K562 (cell line): ENCODE data around the gene VSIG1. TPM values are rescaled to one million over a fixed set of nuclear protein-coding genes. Genes with fewer than 3 reads are reported as not detected.

Experiments
- ATAC-seq: fragments of 200-7000 bp; cut with Tn5 transposase; 3 replicates; pipeline ENCODE4 v1.9.1; 2020; ENCODE audit warnings: moderate library complexity
- BruUV-seq: library from RNA; stranded (reverse); fragments of 400-500 nt; replicated peaks from 2 replicates; lab custom pipeline; 2021; lab: Mats Ljungman, UMichigan
- CTCF ChIA-PET: fragments of 300-600 bp; formaldehyde crosslinking; extraction: SDS; loops from one replicate; lab custom pipeline; 2021; ENCODE audit warnings: low intra/inter-chr PET ratio; lab: Yijun Ruan, JAX
- POLR2A ChIA-PET: fragments of 300-600, 350-650 bp; sonication (Branson Sonifier 250); formaldehyde crosslinking; extraction: SDS; loops from one replicate; lab custom pipeline; 2021; ENCODE audit warnings: antibody characterized with exemption, inconsistent platforms; lab: Yijun Ruan, JAX
- DNase-seq, 4 experiments: peaks; one replicate each; pipeline versions ENCODE4 v3.0.0 to v3.0.0-alpha.2; 2011 to 2018; ENCODE audit warnings: low spot score in 3 of 4, mixed read lengths in 3 of 4; ENCODE audit errors: extremely low read depth in 1 of 4
- FAIRE-seq: peaks from 2 replicates; lab custom pipeline; 2011; peaks lifted over from hg19 to GRCh38; lab: Jason Lieb, UNC
- H2AFZ ChIP-seq: 2 replicates; pipeline ENCODE4 v1.6.0; 2011; ENCODE audit warnings: low read depth, low read length, control low read depth, inconsistent platforms
- H3K27ac ChIP-seq: fragments of 200-600 bp; 3 replicates; pipeline ENCODE4 v1.8.0; 2011; ENCODE audit warnings: low read depth, mild to moderate bottlenecking, control low read depth, inconsistent platforms, low read length, moderate library complexity, mixed read lengths; ENCODE audit errors: extremely low read depth
- H3K27me3 ChIP-seq, 2 experiments: fragments of 300-600 bp in 1 of 2; 2 replicates in 1 of 2; 3 replicates in 1 of 2; pipeline versions ENCODE4 v1.6.0 to v1.8.0; 2011; ENCODE audit warnings: inconsistent platforms in 2 of 2, low read length in 2 of 2, mild to moderate bottlenecking in 1 of 2, mixed read lengths in 1 of 2, moderate library complexity in 1 of 2; ENCODE audit not compliant: control insufficient read depth in 2 of 2, insufficient read depth in 2 of 2
- H3K36me3 ChIP-seq: fragments of 300-600 bp; 3 replicates; pipeline ENCODE4 v1.8.0; 2011; ENCODE audit warnings: mild to moderate bottlenecking, low read length, inconsistent platforms; ENCODE audit not compliant: control insufficient read depth, insufficient read depth
- H3K4me1 ChIP-seq, 2 experiments: fragments of 200-600 bp in 1 of 2; replicated peaks in 1 of 2; 2 replicates in 1 of 2; 3 replicates in 1 of 2; pipeline versions ENCODE4 v1.5.1 to v1.8.0; 2011; ENCODE audit warnings: inconsistent platforms in 2 of 2, low read length in 2 of 2, mild to moderate bottlenecking in 1 of 2, mixed read lengths in 1 of 2, moderate library complexity in 1 of 2; ENCODE audit not compliant: control insufficient read depth in 2 of 2, insufficient read depth in 2 of 2
- H3K4me2 ChIP-seq: 2 replicates; pipeline ENCODE4 v1.6.1; 2011; ENCODE audit warnings: low read length, control low read depth, inconsistent platforms, mixed read lengths; ENCODE audit not compliant: insufficient read depth
- H3K4me3 ChIP-seq: fragments of 200-600 bp; sonication (generic), shearing (Covaris generic); 2 replicates; pipeline ENCODE4 v1.5.1; 2016; ENCODE audit warnings: control low read depth, inconsistent platforms
- H3K79me2 ChIP-seq: fragments of 200-600 bp; 3 replicates; pipeline ENCODE4 v1.8.0; 2011; ENCODE audit warnings: low read length, inconsistent platforms; ENCODE audit not compliant: control insufficient read depth, insufficient read depth
- H3K9ac ChIP-seq, 2 experiments: 2 replicates each; pipeline versions ENCODE4 v1.6.0 to v1.6.1; 2011; ENCODE audit warnings: low read depth in 2 of 2, low read length in 2 of 2, control low read depth in 1 of 2, inconsistent platforms in 1 of 2, mild to moderate bottlenecking in 1 of 2, mixed read lengths in 1 of 2; ENCODE audit not compliant: insufficient read depth in 1 of 2
- H3K9me1 ChIP-seq: one replicate; pipeline ENCODE4 v1.6.0; 2011; ENCODE audit warnings: inconsistent platforms, mild to moderate bottlenecking, low read length, moderate library complexity; ENCODE audit not compliant: control insufficient read depth, insufficient read depth
- H3K9me3 ChIP-seq: replicated peaks from 2 replicates; pipeline ENCODE4 v1.5.1; 2011; ENCODE audit warnings: low read depth, low read length, inconsistent platforms; ENCODE audit not compliant: control insufficient read depth, insufficient read depth
- H4K20me1 ChIP-seq: replicated peaks from 2 replicates; pipeline ENCODE4 v1.6.1; 2011; ENCODE audit warnings: low read length, inconsistent platforms, mixed read lengths; ENCODE audit not compliant: control insufficient read depth, insufficient read depth
- CXXC5 ChIP-seq: fragments of 250-450 bp; sonication (Bioruptor Pico); IDR thresholded peaks from 2 replicates; pipeline ENCODE4 v1.8.0; 2022; ENCODE audit warnings: inconsistent platforms, mild to moderate bottlenecking, moderate library complexity
- ETV5 ChIP-seq: sonication (generic); formaldehyde crosslinking; IDR thresholded peaks from 2 replicates; pipeline ENCODE4 v1.4.0; 2020; ENCODE audit warnings: low read depth, mild to moderate bottlenecking, missing genetic modification reagents
- FOS ChIP-seq: IDR thresholded peaks from 3 replicates; pipeline ENCODE4 v1.6.1; 2011; ENCODE audit not compliant: insufficient read length; ENCODE audit errors: extremely low read depth
- MTA3 ChIP-seq: fragments of 450-650 bp; formaldehyde crosslinking; IDR thresholded peaks from 2 replicates; pipeline ENCODE4 v1.6.1; 2017; ENCODE audit warnings: mild to moderate bottlenecking, borderline replicate concordance
- NFYB ChIP-seq: IDR thresholded peaks from 2 replicates; pipeline ENCODE4 v1.6.1; 2011; ENCODE audit warnings: mild to moderate bottlenecking, moderate library complexity; ENCODE audit not compliant: insufficient read length; ENCODE audit errors: extremely low read depth
- RB1 ChIP-seq: fragments of 450-650 bp; IDR thresholded peaks from 2 replicates; pipeline ENCODE4 v1.6.1; 2017; ENCODE audit warnings: low read depth, mild to moderate bottlenecking
- RBFOX2 ChIP-seq: fragments of 200-400 bp; formaldehyde crosslinking; IDR thresholded peaks from 2 replicates; pipeline ENCODE4 v1.6.1; 2017; ENCODE audit warnings: low read depth, mild to moderate bottlenecking, low read length, moderate library complexity
- ZBTB8A ChIP-seq: fragments of 450-650 bp; IDR thresholded peaks from 2 replicates; pipeline ENCODE4 v1.6.1; 2018; ENCODE audit warnings: mild to moderate bottlenecking, moderate library complexity; ENCODE audit not compliant: partially characterized antibody
- WGBS: fragments of 100-300 bp; shearing (Covaris generic); methylation state at CpG from one replicate; pipeline ENCODE4 v1.1.6; 2016; ENCODE audit warnings: low coverage, mixed read lengths; ENCODE audit not compliant: insufficient coverage; ENCODE audit errors: missing lambda C conversion rate; 5-methylcytosine and 5-hydroxymethylcytosine counted together
- in situ Hi-C: fragments of 300-500 bp; cut with MboI; formaldehyde crosslinking; loops from 4 replicates; pipeline ENCODE4 v1.15.0; 2018; ENCODE audit warnings: inconsistent platforms, mixed read lengths
- intact Hi-C: fragments of 100-400 bp; cut with micrococcal nuclease; formaldehyde crosslinking; loops from 2 replicates; pipeline ENCODE4 v1.14.2; 2022
- polyA plus RNA-seq, 8 experiments: library from polyadenylated mRNA; depleted of rRNA in 4 of 8; stranded (reverse) in 5 of 8; unstranded in 3 of 8; fragments of >200 nt; fragmentation: Nextera tagmentation in 2 of 8; fragmentation: Illumina TruSeq in 1 of 8; extraction: Ambion mirVana in 2 of 8; extraction: Trizol in 1 of 8; gene quantifications; 2 replicates each; pipeline versions ENCODE4 v1.2.1 to v1.2.3, GENCODE V29; 2011 to 2014; ENCODE audit warnings: inconsistent platforms in 1 of 8, missing spikeins in 1 of 8
- total RNA-seq, 7 experiments: library from RNA; depleted of rRNA in 6 of 7; stranded (reverse); fragments of >200 nt in 6 of 7; fragmentation: Illumina TruSeq in 2 of 7; extraction: Trizol in 2 of 7; gene quantifications; 2 replicates each; pipeline versions ENCODE4 v1.2.1 to v1.2.3, GENCODE V29; 2011 to 2021; ENCODE audit warnings: low replicate concordance in 1 of 7

VSIG1 gene
- total and polyA plus RNA-seq, 9 of the 15 experiments (the other 6 are each of a cell fraction or from before 2014, with no cell fraction given), result not detected

- Histone ChIP-seq H3K27ac (no peak overlapping the region), H3K9ac (no peak overlapping the region), H3K27me3 (no peaks in the 10 kb centered on the region), H3K4me3 (no peak overlapping the region), H4K20me1 (0 out of 2 replicates have a peak, but pooled peaks cover 2% of the 10 kb centered on the region), H3K36me3 (no peaks in the 10 kb centered on the region), H3K4me2 (no peak overlapping the region), H2AFZ (no peak overlapping the region), H3K4me1 (no peaks in the 10 kb centered on the region), H3K79me2 (no peaks in the 10 kb centered on the region), H3K9me1 (no peaks in the 10 kb centered on the region), H3K9me3 (no peaks in the 10 kb centered on the region)
- FAIRE-seq (no peak), ATAC-seq (no peak), DNase-seq (no peak)
- 0% methylated on average over 1 of the region's 1 CpG for WGBS
- POLR2A ChIA-PET, result no interaction called here
- intact Hi-C loops (no loop called here), in situ Hi-C loops (no loop called here)
- no peak for TF ChIP-seq RB1
- TF ChIP-seq MTA3, result no peak
- no peak for TF ChIP-seq ZBTB8A
- TF ChIP-seq CXXC5 (CRISPR knock-in tag), result no peak
- TF ChIP-seq RBFOX2, result no peak
- TF ChIP-seq ETV5, result no peak
- TF ChIP-seq FOS, result no peak
- TF ChIP-seq NFYB, result no peak
- no TSS peak for BruUV-seq
- CTCF ChIA-PET, result no interaction called here
These were observed 19.1 kb downstream of the VSIG1 start for GRCh38 chrX:108064001-108064400.
